Erythroblast (primary cell): ENCODE data around the gene HDAC5.
"Not testable (repeated sequence)": the region's sequence is repeated elsewhere in the genome, so short reads cannot be mapped to it uniquely, and the experiment has no call there.

Experiments
- DNase-seq, 2 experiments: peaks; one replicate each; lab custom pipeline; 2025; lab: John Stamatoyannopoulos, UW
- GATA1 ChIP-seq: IDR thresholded peaks from 2 replicates; pipeline ENCODE4 v1.6.1; 2011; ENCODE audit warnings: low read depth, mild to moderate bottlenecking, control low read depth, low read length, moderate library complexity
- POLR2A ChIP-seq: IDR thresholded peaks from 2 replicates; pipeline ENCODE4 v1.6.1; 2011; ENCODE audit warnings: mild to moderate bottlenecking, low read length

Gene HDAC5

DNA sequence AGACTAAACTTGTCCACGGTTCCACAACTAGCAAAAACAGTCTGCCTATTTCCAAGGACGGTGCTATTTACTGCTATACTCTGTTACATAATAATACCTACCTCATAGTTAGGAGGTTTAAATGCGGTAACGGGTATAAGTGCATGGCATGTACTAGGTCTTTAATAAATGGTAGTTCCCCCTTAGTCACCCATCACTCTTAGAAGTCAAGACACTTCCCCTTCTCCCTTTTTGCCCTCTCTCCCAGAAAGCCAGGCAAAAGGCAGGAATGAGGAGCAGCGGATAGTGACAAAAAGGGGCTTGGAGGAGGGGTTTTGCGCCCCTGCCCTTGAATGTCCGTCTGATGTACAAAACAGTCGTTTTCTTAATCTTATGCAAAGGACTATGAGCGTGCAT is 55.9 kb downstream of the HDAC5 start:
- no peak for TF ChIP-seq GATA1
- no peak for TF ChIP-seq POLR2A
- DNase-seq: no peak

DNA sequence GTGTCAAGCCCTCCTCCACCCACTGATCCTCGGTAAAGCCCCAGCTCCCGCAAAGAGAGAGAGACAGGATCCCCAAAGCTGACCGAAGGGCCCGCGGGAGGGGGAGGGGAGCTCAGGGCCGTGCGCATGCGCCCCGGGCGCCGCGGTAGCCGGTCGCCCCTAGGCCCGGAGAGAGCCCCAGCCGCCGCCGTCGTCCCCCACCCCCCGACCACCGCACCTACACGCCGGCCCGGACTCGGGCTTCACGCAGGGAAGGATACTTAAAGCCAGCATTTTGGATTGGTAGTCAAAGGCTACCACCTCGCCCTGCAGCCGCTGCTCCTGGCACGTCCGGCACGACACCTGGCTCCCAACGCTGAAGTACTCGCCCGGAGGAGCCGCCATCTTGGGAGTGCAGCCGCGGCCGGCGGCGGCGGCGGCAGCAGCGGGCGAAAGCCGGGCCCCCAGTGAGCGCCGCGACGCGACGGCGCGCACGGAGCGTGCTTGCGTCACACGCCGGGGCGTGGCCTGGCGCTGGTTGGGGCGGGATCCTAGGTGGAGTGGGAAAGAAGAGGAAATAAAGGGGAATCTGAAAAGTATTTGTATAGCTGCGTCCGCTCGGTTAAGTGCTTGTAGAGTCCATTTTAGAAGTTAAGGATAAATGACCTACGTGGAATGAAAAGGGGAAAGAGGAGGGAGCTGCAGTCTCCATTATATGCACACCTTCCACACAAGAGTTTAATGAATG is 57.1 kb downstream of the HDAC5 start, which contains the start of gene LSM12:
LSM12 (minus strand) TSS at position 468 of the 727 bp plus-strand sequence; CDS start at position 384, 84 bp downstream.
- DNase-seq: peak; percentile 92 to 96
- TF ChIP-seq GATA1 (no peak), POLR2A (peak; percentile 80)

DNA sequence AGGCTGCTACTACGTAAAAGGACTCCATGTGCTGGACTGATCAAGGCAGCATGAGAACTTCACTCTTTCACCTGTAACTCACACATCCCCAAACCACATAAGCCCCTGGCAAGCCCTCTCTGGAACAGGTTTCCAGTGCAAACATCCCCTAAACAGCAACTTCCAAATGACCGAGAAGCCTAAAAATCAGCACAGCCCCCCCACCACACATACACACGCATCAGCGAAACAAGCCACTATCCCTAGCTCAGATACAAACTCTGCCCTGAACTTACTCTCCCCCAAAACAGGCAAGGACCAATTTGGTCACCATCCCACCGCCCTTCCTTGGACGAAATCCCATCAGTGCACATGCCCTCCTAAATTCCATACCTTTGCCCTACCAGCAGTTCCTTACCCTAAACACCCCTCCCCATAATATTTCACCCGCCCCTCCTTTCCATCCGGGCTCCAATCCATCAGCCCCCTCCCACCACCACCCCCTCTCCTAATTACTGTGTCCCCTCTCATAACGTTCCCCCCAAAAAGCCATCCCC is 57.7 kb downstream of the HDAC5 start:
- TF ChIP-seq POLR2A (no peak), GATA1 (no peak)
- peak; percentile 38 to 55 for DNase-seq

- TF ChIP-seq GATA1 (no peak), POLR2A (no peak)
- DNase-seq: peak in 1 of 2 experiments; percentile 17
Observed at GRCh38 chr17:44063704-44064639, 59.5 kb downstream of the HDAC5 start.

GRCh38 chr17:44062871-44063270 is 60.6 kb downstream of the HDAC5 start:
- no peak for TF ChIP-seq GATA1
- no peak for TF ChIP-seq POLR2A
- no peak for DNase-seq

DNA sequence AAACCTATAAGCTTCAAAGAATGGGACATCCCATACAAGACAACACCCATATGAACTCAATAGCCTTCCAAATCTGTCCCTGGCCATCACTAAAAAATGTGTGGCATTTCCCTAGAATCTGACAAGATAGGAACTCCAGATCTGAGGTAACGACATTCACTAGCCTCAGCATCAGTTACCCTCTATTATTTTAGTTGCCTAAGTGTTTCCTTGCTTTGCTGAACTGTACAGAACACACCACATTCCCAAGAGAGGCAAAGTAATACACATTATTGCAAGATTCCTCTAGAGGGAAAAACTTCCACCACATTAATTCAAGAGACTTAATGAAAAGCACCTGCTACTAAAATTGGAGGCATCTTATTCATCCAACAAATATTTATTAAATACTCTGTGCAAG is 62.0 kb downstream of the HDAC5 start:
- TF ChIP-seq GATA1 (no peak), POLR2A (no peak)
- no peak for DNase-seq

- TF ChIP-seq GATA1 (no peak), POLR2A (no peak)
- DNase-seq: no peak
Observed at GRCh38 chr17:44059101-44059892, 64.1 kb downstream of the HDAC5 start.

DNA sequence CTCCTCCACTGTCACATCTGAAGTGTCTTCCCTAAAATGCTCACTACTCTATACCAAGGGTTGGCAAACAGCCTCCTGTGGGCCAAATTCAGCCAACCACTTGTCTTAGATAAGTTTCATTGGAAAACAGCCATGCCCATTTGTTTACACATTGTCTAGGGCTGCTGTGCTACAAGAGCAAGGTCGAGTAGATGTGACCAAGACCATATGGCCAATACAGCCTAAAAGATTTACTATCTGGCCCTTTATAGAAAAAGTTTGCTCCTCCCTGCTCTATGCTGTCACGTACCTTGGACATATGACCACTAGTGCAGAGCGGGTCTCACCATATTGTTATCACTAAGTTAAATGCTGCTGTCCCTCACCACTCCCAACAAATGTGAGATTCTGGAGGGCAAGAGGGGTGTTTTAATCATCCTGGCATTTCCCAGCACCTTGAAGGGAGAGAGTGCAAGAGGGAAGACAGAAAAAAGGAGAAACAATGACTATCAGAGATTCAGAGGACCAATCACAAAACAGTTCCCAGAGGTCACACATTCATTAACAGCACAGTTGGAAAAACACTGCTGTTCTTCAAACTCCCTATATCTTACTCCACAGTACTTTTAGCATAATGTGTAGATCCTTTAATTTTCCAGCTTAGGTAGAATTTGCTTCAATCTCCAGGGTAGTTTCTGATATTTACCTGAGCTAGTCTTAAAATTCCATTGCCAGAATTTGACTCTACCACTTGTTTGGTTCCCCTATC is 70.1 kb downstream of the HDAC5 start:
- peak in 1 of 2 experiments; percentile 21 for DNase-seq
- TF ChIP-seq POLR2A (no peak), GATA1 (no peak)

DNA sequence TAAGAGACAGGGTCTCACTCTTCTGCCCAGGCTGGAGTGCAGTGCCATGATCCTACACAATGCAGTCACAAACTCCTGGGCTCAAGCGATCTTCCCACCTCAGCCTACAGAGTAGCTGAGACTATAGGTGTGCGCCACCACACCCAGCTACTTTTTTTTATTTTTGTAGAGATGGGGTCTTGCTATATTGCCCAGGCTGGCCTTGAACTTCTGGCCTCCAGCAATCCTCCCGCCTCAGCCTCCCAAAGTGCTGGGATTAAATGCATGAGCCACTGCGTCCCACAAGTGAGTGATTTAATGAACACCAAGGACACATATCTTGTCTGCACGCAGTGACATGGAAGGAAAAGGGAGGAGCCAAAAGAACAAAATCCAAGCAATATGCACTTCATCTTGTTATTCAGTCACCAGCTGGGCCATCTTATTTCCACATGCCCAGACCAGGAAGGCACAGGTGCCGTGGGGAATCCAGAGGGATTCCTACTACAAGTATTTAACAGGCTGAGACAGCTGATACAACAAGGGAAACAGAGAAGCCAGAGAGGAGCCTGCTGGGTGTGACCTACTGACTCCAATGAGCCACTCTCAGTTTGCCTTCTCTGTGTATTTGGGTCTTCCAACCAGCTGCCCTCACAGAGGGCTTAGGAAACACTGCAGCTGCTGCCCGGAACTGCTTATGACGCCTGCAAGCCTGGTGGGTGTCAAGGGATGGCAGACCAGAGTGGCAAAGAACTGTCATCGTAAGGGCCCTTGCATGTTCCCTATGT is 74.0 kb downstream of the HDAC5 start:
- no peak for DNase-seq
- TF ChIP-seq POLR2A (no peak), GATA1 (no peak)

DNA sequence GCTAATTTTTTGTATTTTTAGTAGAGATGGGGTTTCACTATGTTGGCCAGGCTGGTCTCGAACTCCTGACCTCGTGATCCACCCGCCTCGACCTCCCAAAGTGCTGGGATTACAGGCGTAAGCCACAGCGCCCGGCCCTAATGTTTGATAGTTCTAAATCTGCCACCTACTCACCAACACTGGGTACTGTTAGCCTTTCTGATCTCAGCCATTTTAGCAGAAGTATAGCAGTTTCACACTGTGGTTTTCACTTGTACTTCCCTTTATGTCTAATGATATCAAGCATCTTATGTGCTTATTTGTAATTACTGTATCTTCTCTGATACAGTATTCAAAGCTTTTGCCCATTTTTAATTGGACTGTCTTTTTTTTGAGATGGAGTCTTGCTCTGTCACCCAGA is 76.5 kb downstream of the HDAC5 start:
- DNase-seq: not testable (repeated sequence)

GRCh38 chr17:44045486-44045885 is 78.0 kb downstream of the HDAC5 start:
- no peak for TF ChIP-seq GATA1
- no peak for TF ChIP-seq POLR2A
- DNase-seq: no peak

DNA sequence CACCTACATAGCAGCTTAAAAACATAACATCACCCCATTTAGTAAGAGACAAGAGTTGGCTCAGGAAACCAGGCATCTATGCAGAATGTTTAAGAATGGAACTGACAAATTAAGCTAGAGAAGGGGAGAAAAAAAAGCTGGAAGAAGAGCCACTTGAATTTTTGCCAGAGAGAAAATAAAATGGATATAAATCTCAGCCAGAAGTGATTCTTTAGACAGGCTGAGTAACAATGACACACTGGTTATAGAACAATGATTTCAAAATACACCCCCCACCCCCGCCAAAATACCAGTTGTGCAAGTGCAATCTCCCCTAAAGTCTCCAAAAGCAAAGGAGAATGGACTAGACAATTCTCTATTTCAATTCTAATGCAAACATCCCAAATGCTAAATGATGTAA is 79.4 kb downstream of the HDAC5 start:
- DNase-seq: no peak

More for the DNA sequence above, 79.4 kb downstream of the HDAC5 start:
- TF ChIP-seq GATA1: no peak
- TF ChIP-seq POLR2A: no peak
